RPMI7951 (cell line): ENCODE measurements around the gene GPHB5. TPM values are rescaled to one million over a fixed set of nuclear protein-coding genes. Genes with fewer than 3 reads are reported as not detected.
A peak's percentile ranks its signal among the peaks of the same experiment; 100 is the strongest.
"Not testable (repeated sequence)": the region's sequence is repeated elsewhere in the genome, so short reads cannot be mapped to it uniquely, and the experiment has no call there.

ENCODE experiments used
- DNase-seq: peaks from one replicate; pipeline ENCODE4 v3.0.0-alpha.2; 2012; ENCODE audit warnings: low read depth
- total RNA-seq: library from RNA; depleted of rRNA; stranded (reverse); fragments of >200 nt; shearing (Covaris generic); gene quantifications from 2 replicates; pipeline ENCODE4 v1.2.3, GENCODE V29; 2014

Gene GPHB5
- total RNA-seq, 1 experiment from 2014 or later = not detected

- DNase-seq = no peak
Measured at GRCh38 chr14:63295231-63295685, 23.5 kb downstream of the GPHB5 start.

GRCh38 chr14:63292805-63293204 lies 25.9 kb downstream of the GPHB5 start:
- DNase-seq = no peak

- DNase-seq = no peak
Measured at GRCh38 chr14:63290741-63291430, 27.8 kb downstream of the GPHB5 start.

- DNase-seq = no peak
Measured at GRCh38 chr14:63288853-63289252, 29.9 kb downstream of the GPHB5 start.

- DNase-seq = no peak
Measured at GRCh38 chr14:63287666-63288483, 30.9 kb downstream of the GPHB5 start.

- DNase-seq = no peak
Measured at GRCh38 chr14:63286071-63286470, 32.7 kb downstream of the GPHB5 start.

- DNase-seq = no peak
Measured at GRCh38 chr14:63283884-63284248, 34.9 kb downstream of the GPHB5 start.

GRCh38 chr14:63282997-63283883 lies 35.5 kb downstream of the GPHB5 start:
- DNase-seq = no peak

- not testable (repeated sequence) for DNase-seq
Measured at GRCh38 chr14:63279933-63280332, 38.8 kb downstream of the GPHB5 start.

- no peak for DNase-seq
Measured at GRCh38 chr14:63277591-63278183, 41.0 kb downstream of the GPHB5 start.

- DNase-seq = peak; percentile 36
Measured at GRCh38 chr14:63276492-63277342, 42.0 kb downstream of the GPHB5 start.

- no peak for DNase-seq
Measured at GRCh38 chr14:63276016-63276415, 42.7 kb downstream of the GPHB5 start.

GRCh38 chr14:63275611-63276010 lies 43.1 kb downstream of the GPHB5 start:
- no peak for DNase-seq

- no peak for DNase-seq
Measured at GRCh38 chr14:63273717-63274655, 44.7 kb downstream of the GPHB5 start.

- no peak for DNase-seq
Measured at GRCh38 chr14:63273129-63273528, 45.6 kb downstream of the GPHB5 start.

- no peak for DNase-seq
Measured at GRCh38 chr14:63269561-63270225, 49.0 kb downstream of the GPHB5 start.

GRCh38 chr14:63268771-63269170 lies 50.0 kb downstream of the GPHB5 start:
- no peak for DNase-seq

- DNase-seq = no peak
Measured at GRCh38 chr14:63267171-63267570, 51.6 kb downstream of the GPHB5 start.

GRCh38 chr14:63266106-63266505 lies 52.6 kb downstream of the GPHB5 start:
- DNase-seq = no peak
